Loucy (cell line): ENCODE results near the gene ADGRG7.

Experiments
- H2AFZ ChIP-seq: fragments of 200-600 bp; sonication (generic); 2 replicates; pipeline ENCODE4 v1.6.0; 2016; ENCODE audit warnings: antibody characterized with exemption, mild to moderate bottlenecking, low read length, moderate library complexity
- H3F3A ChIP-seq: fragments of 200-600 bp; 2 replicates; pipeline ENCODE4 v1.6.0; 2016; ENCODE audit warnings: antibody characterized with exemption, low read depth, mild to moderate bottlenecking
- H3K27me3 ChIP-seq: fragments of 200-600 bp; sonication (generic); 2 replicates; pipeline ENCODE4 v1.6.1; 2014; ENCODE audit warnings: low read length, mild to moderate bottlenecking; ENCODE audit not compliant: insufficient read depth, poor library complexity, severe bottlenecking
- H3K36me3 ChIP-seq: fragments of 200-600 bp; sonication (generic); 2 replicates; pipeline ENCODE4 v1.6.1; 2016; ENCODE audit warnings: low read length; ENCODE audit not compliant: insufficient read depth
- H3K4me1 ChIP-seq: fragments of 200-600 bp; sonication (generic); 2 replicates; pipeline ENCODE4 v1.5.1; 2014; ENCODE audit warnings: low read length, mild to moderate bottlenecking; ENCODE audit not compliant: insufficient read depth, poor library complexity, severe bottlenecking
- H3K4me2 ChIP-seq: fragments of 200-600 bp; sonication (generic); 2 replicates; pipeline ENCODE4 v1.6.0; 2014; ENCODE audit warnings: antibody characterized with exemption, low read length, low read depth, mild to moderate bottlenecking; ENCODE audit not compliant: poor library complexity, severe bottlenecking
- H3K4me3 ChIP-seq: fragments of 200-600 bp; sonication (generic); 2 replicates; pipeline ENCODE4 v1.5.1; 2014; ENCODE audit warnings: low read length, mild to moderate bottlenecking, mixed read lengths; ENCODE audit not compliant: poor library complexity, severe bottlenecking
- H3K79me2 ChIP-seq: fragments of 200-600 bp; sonication (generic); 2 replicates; pipeline ENCODE4 v1.6.1; 2014; ENCODE audit warnings: low read length; ENCODE audit not compliant: insufficient read depth
- H3K9ac ChIP-seq: fragments of 200-600 bp; sonication (generic); 2 replicates; pipeline ENCODE4 v1.6.0; 2014; ENCODE audit warnings: mild to moderate bottlenecking, low read depth, low read length, moderate library complexity; ENCODE audit not compliant: poor library complexity, severe bottlenecking
- H3K9me2 ChIP-seq: fragments of 200-600 bp; sonication (generic); replicated peaks from 2 replicates; pipeline ENCODE4 v1.6.1; 2016; ENCODE audit warnings: low read depth, low read length, mixed read lengths
- H3K9me3 ChIP-seq: fragments of 200-600 bp; sonication (generic); 2 replicates; pipeline ENCODE4 v1.6.1; 2014; ENCODE audit warnings: mild to moderate bottlenecking, antibody characterized with exemption, low read length, low read depth; ENCODE audit not compliant: insufficient read depth
- H4K20me1 ChIP-seq: fragments of 200-600 bp; sonication (generic); 2 replicates; pipeline ENCODE4 v1.6.0; 2014; ENCODE audit warnings: antibody characterized with exemption, low read length, mild to moderate bottlenecking; ENCODE audit not compliant: insufficient read depth, poor library complexity, severe bottlenecking
- CTCF ChIP-seq: fragments of 200-600 bp; sonication (generic); conservative IDR thresholded peaks from 2 replicates; pipeline ENCODE4 v1.5.1; 2014; ENCODE audit warnings: mild to moderate bottlenecking, antibody characterized with exemption, low read length
- EZH2phosphoT487 ChIP-seq: fragments of 200-600 bp; IDR thresholded peaks from 2 replicates; pipeline ENCODE4 v1.6.1; 2018; ENCODE audit warnings: antibody characterized with exemption, mild to moderate bottlenecking, moderate library complexity, borderline replicate concordance

Gene ADGRG7

GRCh38 chr3:100702082-100702979 is 92.9 kb downstream of the ADGRG7 start:
- H3K9me3 ChIP-seq = no peaks in the 10 kb centered on the region
- no peak overlapping the region for H3K9ac ChIP-seq
- TF ChIP-seq EZH2phosphoT487 = no peak
- no peak for TF ChIP-seq CTCF
- H3K4me2 ChIP-seq = no peak overlapping the region
- H3K79me2 ChIP-seq = no peaks in the 10 kb centered on the region
- H3K27me3 ChIP-seq = peaks cover 66% of the 10 kb centered on the region
- no peaks in the 10 kb centered on the region for H3K36me3 ChIP-seq
- no peaks in the 10 kb centered on the region for H3F3A ChIP-seq
- H3K4me3 ChIP-seq = no peak overlapping the region
- H2AFZ ChIP-seq = no peak overlapping the region
- H4K20me1 ChIP-seq = no peaks in the 10 kb centered on the region
- no peaks in the 10 kb centered on the region for H3K4me1 ChIP-seq
- no peaks in the 10 kb centered on the region for H3K9me2 ChIP-seq

DNA sequence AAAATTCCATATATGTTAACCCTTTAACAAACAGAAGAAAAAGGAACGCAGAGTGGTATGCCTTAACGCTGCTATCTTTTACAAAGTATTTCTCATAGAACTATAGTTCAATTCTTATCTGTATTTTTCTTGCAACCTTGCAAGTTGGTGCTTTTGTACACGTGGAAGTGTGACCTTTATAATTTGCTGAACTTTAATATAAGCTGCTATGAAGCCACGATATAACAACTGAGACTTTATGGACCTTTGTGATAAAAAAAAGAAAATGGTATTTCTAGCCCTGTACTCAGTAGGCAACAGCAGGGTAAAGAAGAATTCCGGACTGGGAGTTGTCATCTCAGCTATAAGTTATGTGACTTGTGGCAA is 93.6 kb downstream of the ADGRG7 start:
- Histone ChIP-seq H3K9me2 (no peaks in the 10 kb centered on the region), H3K27me3 (peaks cover 73% of the 10 kb centered on the region), H3K4me2 (no peak overlapping the region), H3K79me2 (no peaks in the 10 kb centered on the region), H4K20me1 (no peaks in the 10 kb centered on the region), H3K9ac (no peak overlapping the region), H3F3A (no peaks in the 10 kb centered on the region), H3K4me3 (no peak overlapping the region), H3K9me3 (no peaks in the 10 kb centered on the region), H3K4me1 (no peaks in the 10 kb centered on the region), H3K36me3 (no peaks in the 10 kb centered on the region), H2AFZ (no peak overlapping the region)
- no peak for TF ChIP-seq EZH2phosphoT487
- no peak for TF ChIP-seq CTCF

DNA sequence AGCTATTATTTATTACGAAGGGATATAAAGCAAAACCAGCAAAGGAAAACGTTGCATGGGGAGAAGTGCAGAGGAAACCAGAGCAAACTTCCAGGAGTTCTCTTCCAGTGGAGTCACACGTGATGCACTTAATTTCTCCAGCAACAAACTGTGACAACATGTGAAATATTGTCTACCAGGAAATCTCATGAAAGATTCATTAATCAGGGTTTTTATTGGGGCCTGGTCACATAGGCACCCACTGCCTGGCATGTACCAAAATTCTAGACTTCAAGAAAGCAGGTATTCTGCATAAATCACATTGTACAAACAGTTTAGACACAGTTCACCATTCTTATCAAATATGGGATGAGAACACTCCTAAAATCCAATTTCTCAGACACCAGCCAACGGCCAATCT is 94.5 kb downstream of the ADGRG7 start:
- no peak for TF ChIP-seq EZH2phosphoT487
- Histone ChIP-seq H3K9ac (no peak overlapping the region), H3K36me3 (no peaks in the 10 kb centered on the region), H3K9me2 (no peaks in the 10 kb centered on the region; the same call in 1 of the 2 replicates), H4K20me1 (no peaks in the 10 kb centered on the region), H3K4me1 (peaks cover 6% of the 10 kb centered on the region), H3K4me2 (no peak overlapping the region), H3K27me3 (peaks cover 82% of the 10 kb centered on the region), H2AFZ (no peak overlapping the region), H3K79me2 (no peaks in the 10 kb centered on the region), H3K4me3 (no peak overlapping the region), H3F3A (no peaks in the 10 kb centered on the region), H3K9me3 (no peaks in the 10 kb centered on the region)
